ENCODE measurements around the gene SLC27A6.
"Not testable (repeated sequence)": the region's sequence is repeated elsewhere in the genome, so short reads cannot be mapped to it uniquely, and the experiment has no call there.

Gene SLC27A6

GRCh38 chr5:128925973-128926372, 39.3 kb upstream of the SLC27A6 start:
- no peaks in the 10 kb centered on the region for H3K4me1 ChIP-seq (ENCODE audit: control insufficient read depth in 1 of 2, insufficient read depth in 2 of 2, low read length in 2 of 2)
- no peaks in the 10 kb centered on the region for H3K27me3 ChIP-seq (ENCODE audit: insufficient read depth, low read length)
- no peaks in the 10 kb centered on the region for H3K79me2 ChIP-seq (ENCODE audit: control insufficient read depth, insufficient read depth, low read length, poor library complexity)
- no peak overlapping the region for H2BK12ac ChIP-seq (ENCODE audit: low read length)
- DNase-seq, result no peak
- no CpG with 5 or more reads among the region's 4 CpGs for WGBS (ENCODE audit: extremely low coverage, insufficient coverage, insufficient read length)
- no peak overlapping the region for H4K91ac ChIP-seq (ENCODE audit: low read depth, low read length)
- no peaks in the 10 kb centered on the region for H3K79me1 ChIP-seq (ENCODE audit: low read length)
- no peak overlapping the region for H2BK5ac ChIP-seq (ENCODE audit: low read depth, low read length, poor library complexity)
- H3K23ac ChIP-seq (ENCODE audit: low read length), result no peak overlapping the region
- H3K14ac ChIP-seq (ENCODE audit: low read length), result no peak overlapping the region
- no peak overlapping the region for H4K12ac ChIP-seq (ENCODE audit: low read depth, low read length)
- H3K4ac ChIP-seq (ENCODE audit: low read depth, low read length), result no peak overlapping the region
- no peak overlapping the region for H3K4me3 ChIP-seq (ENCODE audit: low read depth, low read length)
- no peak overlapping the region for H2AK5ac ChIP-seq (ENCODE audit: low read length)
- H3K9ac ChIP-seq (ENCODE audit: low read length), result no peak overlapping the region
- no peak overlapping the region for H2AFZ ChIP-seq (ENCODE audit: insufficient read depth, low read length, poor library complexity)
- no peak overlapping the region for H3K4me2 ChIP-seq (ENCODE audit: low read length)
- no peak overlapping the region for H4K8ac ChIP-seq (ENCODE audit: low read depth, low read length)
- no peak overlapping the region for H3K18ac ChIP-seq (ENCODE audit: low read length)
- H3K36me3 ChIP-seq (ENCODE audit: control insufficient read depth in 1 of 2, insufficient read depth in 2 of 2, low read length in 2 of 2), result no peaks in the 10 kb centered on the region
- H2BK120ac ChIP-seq (ENCODE audit: insufficient read depth, low read length, poor library complexity), result no peak overlapping the region
- no peaks in the 10 kb centered on the region for H3K9me3 ChIP-seq (ENCODE audit: insufficient read depth, low read depth, low read length)
- H3K27ac ChIP-seq (ENCODE audit: low read depth, low read length), result no peak overlapping the region

- peaks cover 1% of the 10 kb centered on the region for H3K9me3 ChIP-seq (ENCODE audit: insufficient read depth, low read depth, low read length)
- H2BK5ac ChIP-seq (ENCODE audit: low read depth, low read length, poor library complexity), result no peak overlapping the region
- H3K79me2 ChIP-seq (ENCODE audit: control insufficient read depth, insufficient read depth, low read length, poor library complexity), result no peaks in the 10 kb centered on the region
- DNase-seq, result no peak
- H4K91ac ChIP-seq (ENCODE audit: low read depth, low read length), result no peak overlapping the region
- H3K79me1 ChIP-seq (ENCODE audit: low read length), result no peaks in the 10 kb centered on the region
- no peak overlapping the region for H4K12ac ChIP-seq (ENCODE audit: low read depth, low read length)
- no peak overlapping the region for H3K18ac ChIP-seq (ENCODE audit: low read length)
- H3K4ac ChIP-seq (ENCODE audit: low read depth, low read length), result no peak overlapping the region
- no peak overlapping the region for H3K9ac ChIP-seq (ENCODE audit: low read length)
- H3K4me1 ChIP-seq (ENCODE audit: control insufficient read depth in 1 of 2, insufficient read depth in 2 of 2, low read length in 2 of 2), result no peaks in the 10 kb centered on the region
- H2BK120ac ChIP-seq (ENCODE audit: insufficient read depth, low read length, poor library complexity), result no peak overlapping the region
- H3K4me2 ChIP-seq (ENCODE audit: low read length), result no peak overlapping the region
- no peak overlapping the region for H3K23ac ChIP-seq (ENCODE audit: low read length)
- H2AK5ac ChIP-seq (ENCODE audit: low read length), result no peak overlapping the region
- no peak overlapping the region for H3K27ac ChIP-seq (ENCODE audit: low read depth, low read length)
- H4K8ac ChIP-seq (ENCODE audit: low read depth, low read length), result no peak overlapping the region
- WGBS (ENCODE audit: extremely low coverage, insufficient coverage, insufficient read length), result no CpG with 5 or more reads among the region's 3 CpGs
- H3K27me3 ChIP-seq (ENCODE audit: insufficient read depth, low read length), result no peaks in the 10 kb centered on the region
- H2BK12ac ChIP-seq (ENCODE audit: low read length), result no peak overlapping the region
- H3K36me3 ChIP-seq (ENCODE audit: control insufficient read depth in 1 of 2, insufficient read depth in 2 of 2, low read length in 2 of 2), result no peaks in the 10 kb centered on the region
- H2AFZ ChIP-seq (ENCODE audit: insufficient read depth, low read length, poor library complexity), result no peak overlapping the region
- no peak overlapping the region for H3K14ac ChIP-seq (ENCODE audit: low read length)
- H3K4me3 ChIP-seq (ENCODE audit: low read depth, low read length), result no peak overlapping the region
These were observed 37.6 kb upstream of the SLC27A6 start for GRCh38 chr5:128927644-128928043.

GRCh38 chr5:128932232-128932631, 33.1 kb upstream of the SLC27A6 start:
- not testable (repeated sequence) for H3K79me1 ChIP-seq (ENCODE audit: low read length); H3K4me3 ChIP-seq (ENCODE audit: low read depth, low read length); H3K4me2 ChIP-seq (ENCODE audit: low read length); H4K12ac ChIP-seq (ENCODE audit: low read depth, low read length); H3K23ac ChIP-seq (ENCODE audit: low read length); H3K36me3 ChIP-seq (ENCODE audit: control insufficient read depth in 1 of 2, insufficient read depth in 2 of 2, low read length in 2 of 2); H2BK120ac ChIP-seq (ENCODE audit: insufficient read depth, low read length, poor library complexity); H3K27ac ChIP-seq (ENCODE audit: low read depth, low read length); H4K8ac ChIP-seq (ENCODE audit: low read depth, low read length); H2BK5ac ChIP-seq (ENCODE audit: low read depth, low read length, poor library complexity); DNase-seq; H4K91ac ChIP-seq (ENCODE audit: low read depth, low read length); H2BK12ac ChIP-seq (ENCODE audit: low read length); H3K9me3 ChIP-seq (ENCODE audit: insufficient read depth, low read depth, low read length); H3K18ac ChIP-seq (ENCODE audit: low read length); H3K79me2 ChIP-seq (ENCODE audit: control insufficient read depth, insufficient read depth, low read length, poor library complexity); H3K9ac ChIP-seq (ENCODE audit: low read length); H2AFZ ChIP-seq (ENCODE audit: insufficient read depth, low read length, poor library complexity); H3K4ac ChIP-seq (ENCODE audit: low read depth, low read length); H3K4me1 ChIP-seq (ENCODE audit: control insufficient read depth in 1 of 2, insufficient read depth in 2 of 2, low read length in 2 of 2); H2AK5ac ChIP-seq (ENCODE audit: low read length); H3K14ac ChIP-seq (ENCODE audit: low read length); H3K27me3 ChIP-seq (ENCODE audit: insufficient read depth, low read length)
- no CpG with 5 or more reads among the region's 4 CpGs for WGBS (ENCODE audit: extremely low coverage, insufficient coverage, insufficient read length)

GRCh38 chr5:128943100-128943499, 22.2 kb upstream of the SLC27A6 start:
- not testable (repeated sequence) for H3K9me3 ChIP-seq (ENCODE audit: insufficient read depth, low read depth, low read length); H3K14ac ChIP-seq (ENCODE audit: low read length); H2BK5ac ChIP-seq (ENCODE audit: low read depth, low read length, poor library complexity); H3K27ac ChIP-seq (ENCODE audit: low read depth, low read length); H3K36me3 ChIP-seq (ENCODE audit: control insufficient read depth in 1 of 2, insufficient read depth in 2 of 2, low read length in 2 of 2); H2BK12ac ChIP-seq (ENCODE audit: low read length); H3K4me3 ChIP-seq (ENCODE audit: low read depth, low read length); H3K23ac ChIP-seq (ENCODE audit: low read length); H4K12ac ChIP-seq (ENCODE audit: low read depth, low read length); H2AK5ac ChIP-seq (ENCODE audit: low read length); H3K79me2 ChIP-seq (ENCODE audit: control insufficient read depth, insufficient read depth, low read length, poor library complexity); H3K18ac ChIP-seq (ENCODE audit: low read length); H2AFZ ChIP-seq (ENCODE audit: insufficient read depth, low read length, poor library complexity); H3K4ac ChIP-seq (ENCODE audit: low read depth, low read length); H2BK120ac ChIP-seq (ENCODE audit: insufficient read depth, low read length, poor library complexity); H3K4me1 ChIP-seq (ENCODE audit: control insufficient read depth in 1 of 2, insufficient read depth in 2 of 2, low read length in 2 of 2); H3K79me1 ChIP-seq (ENCODE audit: low read length); H3K4me2 ChIP-seq (ENCODE audit: low read length); DNase-seq; H4K8ac ChIP-seq (ENCODE audit: low read depth, low read length); H3K27me3 ChIP-seq (ENCODE audit: insufficient read depth, low read length); H4K91ac ChIP-seq (ENCODE audit: low read depth, low read length); H3K9ac ChIP-seq (ENCODE audit: low read length)
- whole genome bisulfite sequencing (ENCODE audit: extremely low coverage, insufficient coverage, insufficient read length), result no CpG with 5 or more reads among the region's 9 CpGs

All from trophoblast cell (in vitro differentiated cells and primary cell).